ENCODE data around the gene CILP2.

CILP2 gene

GRCh38 chr19:19554074-19555023, 16.3 kb downstream of the CILP2 start:
- no peaks in the 10 kb centered on the region for H3K9me2 ChIP-seq (replicated peaks; ENCODE audit: low read depth, low read length)
- no peak overlapping the region for H3K4me2 ChIP-seq (ENCODE audit: low read depth, low read length, poor library complexity, severe bottlenecking)
- H3K9me3 ChIP-seq (ENCODE audit: insufficient read depth, low read depth, low read length): no peaks in the 10 kb centered on the region
- no peaks in the 10 kb centered on the region for H3K4me1 ChIP-seq (ENCODE audit: insufficient read depth, low read length, poor library complexity, severe bottlenecking)
- H4K20me1 ChIP-seq (ENCODE audit: insufficient read depth, low read length, poor library complexity, severe bottlenecking): no peaks in the 10 kb centered on the region
- no peak overlapping the region for H3K4me3 ChIP-seq (ENCODE audit: low read length, poor library complexity, severe bottlenecking)
- H2AFZ ChIP-seq (ENCODE audit: low read length): no peak overlapping the region
- no peak overlapping the region for H3K9ac ChIP-seq (ENCODE audit: low read depth, low read length, poor library complexity, severe bottlenecking)
- H3K79me2 ChIP-seq (ENCODE audit: insufficient read depth, low read length): no peaks in the 10 kb centered on the region
- no peaks in the 10 kb centered on the region for H3K36me3 ChIP-seq (ENCODE audit: insufficient read depth, low read length)
- H3K27me3 ChIP-seq (ENCODE audit: insufficient read depth, low read length, poor library complexity, severe bottlenecking): no peaks in the 10 kb centered on the region
- no peaks in the 10 kb centered on the region for H3F3A ChIP-seq (ENCODE audit: low read depth)
- no peak for TF ChIP-seq EZH2phosphoT487 (IDR thresholded peaks at IDR 0.05; ENCODE audit: borderline replicate concordance)
- peak; percentile 71 for TF ChIP-seq CTCF (conservative IDR thresholded peaks at IDR 0.05; ENCODE audit: low read length)

DNA sequence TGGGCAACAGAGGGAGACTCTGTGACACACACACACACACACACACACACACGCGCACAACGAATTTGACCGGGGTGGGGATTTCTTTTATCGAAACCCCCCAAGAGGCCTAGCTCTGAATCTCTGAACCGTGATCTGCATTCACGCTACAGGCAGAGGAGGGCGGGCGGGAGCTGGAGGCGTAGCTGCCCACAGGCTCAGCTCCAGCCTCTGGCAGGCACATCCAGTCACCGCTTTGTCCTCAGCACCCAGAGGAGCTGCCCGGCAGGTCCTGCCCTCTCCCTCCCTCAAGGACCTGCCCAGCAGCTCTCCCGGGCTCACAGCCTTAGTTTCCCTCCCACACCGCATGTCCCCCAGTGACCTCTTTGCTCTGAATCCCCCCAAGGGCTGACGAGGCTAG, 20.0 kb downstream of the CILP2 start:
- Histone ChIP-seq H3K79me2 (ENCODE audit: insufficient read depth, low read length) (no peaks in the 10 kb centered on the region), H3K4me1 (ENCODE audit: insufficient read depth, low read length, poor library complexity, severe bottlenecking) (no peaks in the 10 kb centered on the region), H3F3A (ENCODE audit: low read depth) (no peaks in the 10 kb centered on the region), H3K4me3 (ENCODE audit: low read length, poor library complexity, severe bottlenecking) (no peak overlapping the region), H3K36me3 (ENCODE audit: insufficient read depth, low read length) (no peaks in the 10 kb centered on the region), H3K4me2 (ENCODE audit: low read depth, low read length, poor library complexity, severe bottlenecking) (no peak overlapping the region), H2AFZ (ENCODE audit: low read length) (no peak overlapping the region), H3K27me3 (ENCODE audit: insufficient read depth, low read length, poor library complexity, severe bottlenecking) (no peaks in the 10 kb centered on the region), H4K20me1 (ENCODE audit: insufficient read depth, low read length, poor library complexity, severe bottlenecking) (no peaks in the 10 kb centered on the region), H3K9me2 (replicated peaks; ENCODE audit: low read depth, low read length) (no peaks in the 10 kb centered on the region), H3K9me3 (ENCODE audit: insufficient read depth, low read depth, low read length) (no peaks in the 10 kb centered on the region), H3K9ac (ENCODE audit: low read depth, low read length, poor library complexity, severe bottlenecking) (no peak overlapping the region)
- TF ChIP-seq EZH2phosphoT487 (IDR thresholded peaks at IDR 0.05; ENCODE audit: borderline replicate concordance) (no peak), CTCF (conservative IDR thresholded peaks at IDR 0.05; ENCODE audit: low read length) (no peak)

GRCh38 chr19:19558636-19559035, 20.6 kb downstream of the CILP2 start:
- Histone ChIP-seq H3K9ac (ENCODE audit: low read depth, low read length, poor library complexity, severe bottlenecking) (no peak overlapping the region), H3K27me3 (ENCODE audit: insufficient read depth, low read length, poor library complexity, severe bottlenecking) (no peaks in the 10 kb centered on the region), H3K36me3 (ENCODE audit: insufficient read depth, low read length) (no peaks in the 10 kb centered on the region), H3K9me2 (replicated peaks; ENCODE audit: low read depth, low read length) (no peaks in the 10 kb centered on the region), H3K4me3 (ENCODE audit: low read length, poor library complexity, severe bottlenecking) (no peak overlapping the region), H2AFZ (ENCODE audit: low read length) (no peak overlapping the region), H3K4me1 (ENCODE audit: insufficient read depth, low read length, poor library complexity, severe bottlenecking) (no peaks in the 10 kb centered on the region), H3K79me2 (ENCODE audit: insufficient read depth, low read length) (no peaks in the 10 kb centered on the region), H3F3A (ENCODE audit: low read depth) (no peaks in the 10 kb centered on the region), H3K4me2 (ENCODE audit: low read depth, low read length, poor library complexity, severe bottlenecking) (no peak overlapping the region), H3K9me3 (ENCODE audit: insufficient read depth, low read depth, low read length) (no peaks in the 10 kb centered on the region), H4K20me1 (ENCODE audit: insufficient read depth, low read length, poor library complexity, severe bottlenecking) (no peaks in the 10 kb centered on the region)
- no peak for TF ChIP-seq EZH2phosphoT487 (IDR thresholded peaks at IDR 0.05; ENCODE audit: borderline replicate concordance)
- no peak for TF ChIP-seq CTCF (conservative IDR thresholded peaks at IDR 0.05; ENCODE audit: low read length)
